Type B pancreatic cell (in vitro differentiated cells): ENCODE results near the gene GPC5. TPM values are rescaled to one million over a fixed set of nuclear protein-coding genes. Genes with fewer than 3 reads are reported as not detected.

Experiments
- DNase-seq: peaks from one replicate; pipeline ENCODE4 v3.0.0; 2021; ENCODE audit warnings: mixed read lengths; ENCODE audit not compliant: unreplicated experiment; ENCODE audit errors: extremely low spot score
- H3K27ac Mint-ChIP-seq: 2 replicates; pipeline ENCODE4 v1.8.0; 2021; ENCODE audit warnings: mild to moderate bottlenecking, mixed read lengths
- H3K27me3 Mint-ChIP-seq: 2 replicates; pipeline ENCODE4 v1.8.0; 2021; ENCODE audit warnings: mixed read lengths
- H3K36me3 Mint-ChIP-seq: 2 replicates; pipeline ENCODE4 v1.8.0; 2021; ENCODE audit warnings: mixed read lengths
- H3K4me1 Mint-ChIP-seq: one replicate; pipeline ENCODE4 v1.8.0; 2021; ENCODE audit warnings: mixed read lengths; ENCODE audit not compliant: unreplicated experiment
- H3K4me3 Mint-ChIP-seq: 2 replicates; pipeline ENCODE4 v1.8.0; 2021; ENCODE audit warnings: mild to moderate bottlenecking, mixed read lengths
- H3K9me3 Mint-ChIP-seq: 2 replicates; pipeline ENCODE4 v1.8.0; 2021; ENCODE audit warnings: mixed read lengths
- total RNA-seq: library from RNA; stranded (reverse); gene quantifications from 2 replicates; pipeline ENCODE4 v1.2.1, GENCODE V29; 2021; ENCODE audit warnings: low replicate concordance
- TF ChIP-seq, protein P1 (sequence below): fragments of 200-600 bp; sonication (generic); conservative IDR thresholded peaks from 2 replicates; pipeline ENCODE4 v1.5.0; 2021; ENCODE audit warnings: antibody characterized with exemption, mild to moderate bottlenecking

GPC5 gene
- total RNA-seq, 1 donor from 2014 or later = 2.8 TPM

DNA sequence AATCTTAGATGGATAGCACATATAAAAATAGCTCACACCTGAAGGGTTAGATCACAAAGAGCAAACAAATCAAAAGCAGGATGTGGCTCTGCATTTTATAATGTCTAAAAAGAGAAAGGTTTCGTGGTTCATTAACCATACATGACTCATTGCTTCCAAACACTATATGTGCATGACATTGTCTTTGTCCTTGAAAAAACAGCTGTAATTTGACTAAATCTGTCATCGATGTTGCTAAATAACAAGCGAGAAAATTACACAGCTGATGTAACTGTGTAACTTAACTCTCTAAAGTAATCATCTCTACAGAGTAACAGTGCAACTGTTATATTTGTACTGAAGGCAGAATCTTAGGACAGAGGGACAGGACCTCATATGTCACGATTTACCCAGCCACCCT lies 1445.1 kb downstream of the GPC5 start:
- H3K9me3 Mint-ChIP-seq = no peaks in the 10 kb centered on the region
- no peaks in the 10 kb centered on the region for H3K27me3 Mint-ChIP-seq
- no peak overlapping the region for H3K27ac Mint-ChIP-seq
- H3K4me1 Mint-ChIP-seq = no peaks in the 10 kb centered on the region
- TF ChIP-seq, protein P1, sequence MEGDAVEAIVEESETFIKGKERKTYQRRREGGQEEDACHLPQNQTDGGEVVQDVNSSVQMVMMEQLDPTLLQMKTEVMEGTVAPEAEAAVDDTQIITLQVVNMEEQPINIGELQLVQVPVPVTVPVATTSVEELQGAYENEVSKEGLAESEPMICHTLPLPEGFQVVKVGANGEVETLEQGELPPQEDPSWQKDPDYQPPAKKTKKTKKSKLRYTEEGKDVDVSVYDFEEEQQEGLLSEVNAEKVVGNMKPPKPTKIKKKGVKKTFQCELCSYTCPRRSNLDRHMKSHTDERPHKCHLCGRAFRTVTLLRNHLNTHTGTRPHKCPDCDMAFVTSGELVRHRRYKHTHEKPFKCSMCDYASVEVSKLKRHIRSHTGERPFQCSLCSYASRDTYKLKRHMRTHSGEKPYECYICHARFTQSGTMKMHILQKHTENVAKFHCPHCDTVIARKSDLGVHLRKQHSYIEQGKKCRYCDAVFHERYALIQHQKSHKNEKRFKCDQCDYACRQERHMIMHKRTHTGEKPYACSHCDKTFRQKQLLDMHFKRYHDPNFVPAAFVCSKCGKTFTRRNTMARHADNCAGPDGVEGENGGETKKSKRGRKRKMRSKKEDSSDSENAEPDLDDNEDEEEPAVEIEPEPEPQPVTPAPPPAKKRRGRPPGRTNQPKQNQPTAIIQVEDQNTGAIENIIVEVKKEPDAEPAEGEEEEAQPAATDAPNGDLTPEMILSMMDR = no peak
- no peak overlapping the region for H3K4me3 Mint-ChIP-seq
- H3K36me3 Mint-ChIP-seq = no peaks in the 10 kb centered on the region
- DNase-seq = no peak

DNA sequence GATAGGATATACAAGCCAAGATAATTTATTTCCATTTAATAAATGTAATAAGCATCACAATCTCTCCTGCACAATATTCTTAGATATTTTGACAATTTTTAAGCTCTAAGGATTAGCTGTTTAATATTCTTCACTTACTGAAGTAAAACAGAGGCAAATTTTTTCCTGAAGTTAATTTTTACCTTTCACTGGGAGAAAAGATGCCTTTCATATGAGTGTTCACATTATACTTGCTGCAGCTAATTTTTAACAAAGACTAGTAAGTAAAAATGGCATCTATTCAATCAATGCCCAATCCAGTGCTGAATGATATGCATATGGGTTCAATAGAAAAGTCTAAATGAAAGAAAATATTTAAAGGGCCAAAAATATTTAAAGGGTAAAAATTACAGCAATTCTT lies 1451.0 kb downstream of the GPC5 start:
- Mint-ChIP-seq H3K4me1 (no peaks in the 10 kb centered on the region), H3K27me3 (no peaks in the 10 kb centered on the region), H3K27ac (no peak overlapping the region), H3K4me3 (no peak overlapping the region), H3K9me3 (no peaks in the 10 kb centered on the region), H3K36me3 (no peaks in the 10 kb centered on the region)
- TF ChIP-seq, protein P1 = no peak
- DNase-seq = no peak

DNA sequence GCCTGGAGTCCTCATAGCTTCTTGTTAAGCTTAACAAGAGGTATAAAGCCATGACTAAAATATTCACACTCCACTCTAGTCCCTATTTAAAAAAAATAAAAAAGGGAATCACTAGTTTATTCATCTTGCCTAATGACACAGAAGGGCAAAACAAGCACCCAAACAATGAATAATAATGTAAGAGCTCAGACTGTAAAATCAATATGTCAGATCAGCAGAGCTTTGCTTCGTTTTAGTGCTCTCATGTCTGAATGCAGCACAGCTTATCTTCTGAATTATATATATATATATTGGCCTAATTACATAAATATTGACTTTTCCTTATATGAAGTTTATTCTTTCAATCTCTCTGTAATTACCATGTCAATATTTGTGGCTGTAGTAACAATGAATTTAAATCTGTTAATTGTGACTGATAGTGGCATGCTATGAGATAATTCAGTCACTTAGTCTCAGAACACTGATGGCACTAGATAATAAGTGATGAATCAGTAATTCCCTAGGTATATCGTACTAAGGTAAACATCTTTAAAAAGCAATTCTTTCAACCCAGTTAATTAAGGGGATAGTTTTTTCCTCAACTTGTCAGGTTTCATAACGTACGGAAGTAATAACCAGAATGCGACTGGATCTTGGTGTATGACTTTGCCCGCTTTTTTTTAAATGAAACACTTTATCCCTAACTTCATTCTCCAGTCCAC lies 1466.3 kb downstream of the GPC5 start:
- H3K27ac Mint-ChIP-seq = no peak overlapping the region
- TF ChIP-seq, protein P1 = no peak
- H3K36me3 Mint-ChIP-seq = no peaks in the 10 kb centered on the region
- no peaks in the 10 kb centered on the region for H3K4me1 Mint-ChIP-seq
- H3K4me3 Mint-ChIP-seq = no peak overlapping the region
- no peaks in the 10 kb centered on the region for H3K27me3 Mint-ChIP-seq
- no peaks in the 10 kb centered on the region for H3K9me3 Mint-ChIP-seq
- DNase-seq = no peak

DNA sequence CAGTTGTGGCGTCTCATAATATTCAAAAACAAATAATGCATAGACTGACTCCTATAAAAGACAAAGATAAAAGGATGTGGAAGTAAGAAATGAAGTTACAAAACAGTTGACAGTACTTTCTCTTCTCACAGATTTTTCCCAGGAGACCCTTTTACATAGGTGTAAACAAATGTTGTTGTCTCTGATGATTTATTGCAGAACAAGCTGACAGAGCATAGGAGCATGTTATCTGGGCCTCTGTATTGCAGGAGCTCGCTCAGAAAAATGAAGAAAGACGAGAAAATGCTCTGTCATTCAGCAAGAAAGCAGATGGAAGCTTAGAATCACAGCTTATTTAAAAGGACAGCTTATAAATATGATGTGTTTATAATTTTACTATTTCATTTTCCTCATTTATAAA lies 1474.6 kb downstream of the GPC5 start:
- Mint-ChIP-seq H3K27ac (no peak overlapping the region), H3K4me3 (no peak overlapping the region), H3K4me1 (no peaks in the 10 kb centered on the region), H3K9me3 (no peaks in the 10 kb centered on the region), H3K36me3 (no peaks in the 10 kb centered on the region), H3K27me3 (peaks cover 3% of the 10 kb centered on the region)
- TF ChIP-seq, protein P1 = no peak
- DNase-seq = no peak

DNA sequence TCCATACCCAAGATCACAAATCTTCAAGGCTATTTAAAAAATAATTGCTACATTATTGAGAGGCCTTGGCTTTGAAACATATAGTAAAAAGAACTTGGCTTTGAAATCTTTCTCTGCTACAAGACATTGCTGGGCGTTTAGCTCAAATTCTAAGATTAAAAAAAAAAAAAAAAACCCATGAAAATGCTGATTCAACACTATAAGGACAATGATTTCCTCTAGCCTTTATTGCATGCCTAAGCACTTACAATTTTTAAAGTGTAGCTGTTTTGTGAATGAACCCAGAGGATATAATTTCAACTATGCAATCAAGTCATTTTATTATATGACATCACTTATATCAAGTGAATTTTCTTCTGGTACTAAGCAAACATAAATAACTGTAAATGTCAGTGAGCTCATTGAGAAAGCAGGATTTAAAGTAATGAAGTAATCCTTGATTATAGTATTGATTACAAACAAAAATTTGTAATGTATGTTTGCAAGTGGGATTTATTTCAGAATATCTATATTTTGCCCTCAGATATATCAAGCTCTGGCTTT lies 1488.2 kb downstream of the GPC5 start:
- Mint-ChIP-seq H3K9me3 (no peaks in the 10 kb centered on the region), H3K4me1 (no peaks in the 10 kb centered on the region)

More for the DNA sequence above, 1488.2 kb downstream of the GPC5 start:
- DNase-seq = no peak
- H3K4me3 Mint-ChIP-seq = no peak overlapping the region
- no peaks in the 10 kb centered on the region for H3K27me3 Mint-ChIP-seq
- TF ChIP-seq, protein P1 = no peak
- no peaks in the 10 kb centered on the region for H3K36me3 Mint-ChIP-seq
- H3K27ac Mint-ChIP-seq = no peak overlapping the region
